CD4-positive, alpha-beta T cell treated with Interleukin-4 for 1 hour (primary cell): ENCODE results near the gene HERPUD2.
"Not testable (repeated sequence)": the region's sequence is repeated elsewhere in the genome, so short reads cannot be mapped to it uniquely, and the experiment has no call there.

ENCODE experiments used
- DNase-seq, 2 donors: peaks; one replicate each; pipeline ENCODE4 v3.0.0-alpha.2; 2020 to 2022

The HERPUD2 gene

GRCh38 chr7:35677582-35678356 lies 17.2 kb downstream of the HERPUD2 start:
- DNase-seq: no peak

DNA sequence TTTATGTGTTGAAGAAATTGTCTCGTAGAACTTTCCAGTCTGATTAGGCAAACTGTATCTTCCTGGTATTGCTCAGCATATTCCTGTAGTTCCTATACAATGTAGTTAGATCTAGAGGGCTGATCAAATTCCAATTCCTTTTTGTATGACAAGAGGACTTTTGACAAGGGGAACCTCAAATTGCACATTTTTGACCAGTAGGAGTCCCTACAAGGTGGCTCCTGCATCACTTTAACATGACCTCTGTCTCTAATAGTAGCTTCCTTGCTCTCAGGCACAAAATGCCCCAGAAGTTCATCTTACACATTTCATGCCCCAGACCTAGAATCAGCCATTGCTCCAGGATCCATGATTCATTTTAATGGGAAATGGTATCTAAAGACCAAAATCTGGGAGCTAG lies 18.7 kb downstream of the HERPUD2 start:
- no peak for DNase-seq

GRCh38 chr7:35670856-35671569 lies 23.9 kb downstream of the HERPUD2 start:
- no peak for DNase-seq

GRCh38 chr7:35660411-35660810 lies 34.5 kb downstream of the HERPUD2 start:
- not testable (repeated sequence) for DNase-seq

DNA sequence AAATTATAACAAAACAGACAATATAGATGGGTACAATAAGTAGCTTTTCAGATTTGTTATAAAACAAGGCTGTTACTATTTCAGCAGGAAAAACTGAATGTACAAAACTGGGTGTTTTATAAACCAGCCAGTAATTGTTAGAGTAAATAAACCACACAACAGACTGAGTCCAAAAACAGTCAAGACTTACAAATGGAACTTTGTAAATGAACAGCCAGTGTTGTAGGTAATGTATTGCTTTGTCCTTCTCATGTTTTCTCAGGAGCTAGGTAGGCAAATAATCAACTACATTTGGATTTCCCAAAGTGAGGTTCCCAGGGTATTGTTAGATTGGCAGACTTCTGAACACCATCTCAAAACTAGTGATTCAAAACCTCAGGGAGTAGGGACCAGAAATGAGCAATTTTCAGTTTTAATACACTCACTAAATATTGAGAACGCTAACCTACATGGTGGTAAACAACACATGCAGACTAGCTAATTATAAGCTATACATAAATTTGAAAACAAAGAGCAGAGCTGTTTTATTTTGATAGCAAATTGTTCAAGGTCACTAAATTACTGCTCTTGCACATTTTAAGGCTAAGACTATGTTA lies 36.2 kb downstream of the HERPUD2 start:
- no peak for DNase-seq

DNA sequence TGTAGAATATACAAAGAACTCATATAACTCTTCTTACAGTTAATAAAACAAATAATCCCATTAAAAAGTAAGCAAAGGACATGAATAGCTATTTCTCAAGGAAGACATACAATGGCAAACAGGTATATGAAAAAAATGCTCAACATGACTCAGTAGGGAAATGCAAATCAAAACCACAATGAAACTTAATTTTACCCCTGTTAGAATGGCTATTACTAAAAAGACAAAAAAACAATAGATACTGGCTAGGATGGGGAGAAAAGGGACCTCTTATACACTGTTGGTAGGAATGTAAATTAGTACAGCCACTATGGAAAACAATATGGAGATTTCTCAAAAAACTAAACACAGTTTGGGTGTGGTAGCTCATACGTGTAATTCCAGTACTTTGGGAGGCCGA lies 37.8 kb downstream of the HERPUD2 start:
- no peak for DNase-seq

DNA sequence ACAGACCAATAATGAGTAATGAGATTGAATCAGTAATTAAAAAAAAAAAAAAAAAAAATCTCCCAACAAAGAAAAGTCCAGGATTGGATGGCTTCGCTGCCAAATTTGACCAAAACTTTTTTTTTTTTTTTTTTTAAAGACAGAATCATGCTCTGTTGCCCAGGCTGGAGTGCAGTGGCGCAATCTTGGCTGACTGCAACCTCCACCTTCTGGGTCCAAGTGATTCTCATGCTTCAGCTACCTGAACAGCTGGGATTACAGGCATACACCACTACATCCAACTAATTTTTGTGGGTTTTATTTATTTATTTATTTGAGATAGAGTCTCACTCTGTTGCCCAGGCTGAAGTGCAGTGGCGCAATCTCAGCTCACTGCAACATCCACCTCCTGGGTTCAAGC lies 40.4 kb downstream of the HERPUD2 start:
- not testable (repeated sequence) for DNase-seq

DNA sequence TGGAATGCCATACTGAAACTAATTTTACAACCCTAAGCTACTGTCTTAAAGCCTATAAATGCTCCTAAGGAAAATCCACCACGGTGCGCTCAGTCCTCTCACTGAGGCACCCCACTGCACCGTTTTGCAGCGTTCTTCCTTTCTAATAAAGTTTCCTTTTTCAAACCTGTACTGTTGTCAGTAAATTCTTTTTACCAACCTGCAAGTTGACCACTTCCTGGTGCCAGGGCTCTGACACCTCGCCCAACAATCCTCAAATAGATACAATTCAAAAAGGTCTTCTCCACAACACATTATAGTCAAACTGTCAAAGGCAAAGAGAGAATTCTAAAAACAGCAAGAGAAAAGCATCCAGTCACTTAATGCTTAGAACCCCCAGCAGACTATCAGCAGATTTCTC lies 42.8 kb downstream of the HERPUD2 start:
- peak; percentile 14 to 41 for DNase-seq

- no peak for DNase-seq
Observed at GRCh38 chr7:35650751-35651150, 44.2 kb downstream of the HERPUD2 start.

- no peak for DNase-seq
Observed at GRCh38 chr7:35649711-35650110, 45.2 kb downstream of the HERPUD2 start.

GRCh38 chr7:35648367-35648766 lies 46.6 kb downstream of the HERPUD2 start:
- DNase-seq: no peak

DNA sequence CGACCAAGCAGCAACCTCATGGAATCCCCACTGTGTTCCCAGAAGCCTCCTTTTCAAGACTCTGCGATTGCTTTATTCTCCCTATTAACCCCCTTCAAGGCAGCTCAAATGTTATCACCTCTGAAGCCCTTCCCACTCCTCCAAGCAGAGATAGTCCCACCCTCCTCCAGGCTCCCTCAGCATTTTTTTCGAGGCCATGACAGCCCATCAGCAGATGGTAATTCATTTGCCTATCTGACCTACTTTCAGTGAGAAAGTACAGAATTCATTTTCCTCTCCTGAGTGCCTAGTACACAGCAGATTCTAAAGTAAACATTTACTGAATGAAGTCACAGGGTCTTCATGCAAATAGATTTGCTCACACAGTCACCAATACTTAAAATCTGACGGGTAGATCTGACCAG lies 47.8 kb downstream of the HERPUD2 start:
- no peak for DNase-seq

- DNase-seq: no peak
Observed at GRCh38 chr7:35646289-35647023, 48.5 kb downstream of the HERPUD2 start.

DNA sequence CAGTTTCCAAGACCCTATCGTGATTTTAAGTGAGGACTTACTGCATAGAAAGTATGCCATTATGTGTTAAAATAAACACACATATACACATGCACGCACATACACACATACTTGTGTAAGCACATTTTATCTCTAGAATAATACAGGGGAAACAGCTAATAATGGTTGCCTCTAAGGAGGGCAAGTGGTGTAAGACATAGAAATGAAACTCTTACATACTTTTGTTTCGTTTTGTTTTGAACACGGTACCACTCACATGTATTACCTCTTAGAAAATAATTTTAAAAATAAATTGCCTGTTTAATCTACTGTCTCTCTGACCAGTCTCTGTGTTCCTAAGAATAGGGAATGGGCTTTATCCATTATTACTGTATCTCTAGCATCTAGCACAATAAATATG lies 49.2 kb downstream of the HERPUD2 start:
- no peak for DNase-seq

- no peak for DNase-seq
Observed at GRCh38 chr7:35630024-35630972, 64.6 kb downstream of the HERPUD2 start.

GRCh38 chr7:35624299-35625186 lies 70.4 kb downstream of the HERPUD2 start:
- peak; percentile 38 to 54 for DNase-seq

DNA sequence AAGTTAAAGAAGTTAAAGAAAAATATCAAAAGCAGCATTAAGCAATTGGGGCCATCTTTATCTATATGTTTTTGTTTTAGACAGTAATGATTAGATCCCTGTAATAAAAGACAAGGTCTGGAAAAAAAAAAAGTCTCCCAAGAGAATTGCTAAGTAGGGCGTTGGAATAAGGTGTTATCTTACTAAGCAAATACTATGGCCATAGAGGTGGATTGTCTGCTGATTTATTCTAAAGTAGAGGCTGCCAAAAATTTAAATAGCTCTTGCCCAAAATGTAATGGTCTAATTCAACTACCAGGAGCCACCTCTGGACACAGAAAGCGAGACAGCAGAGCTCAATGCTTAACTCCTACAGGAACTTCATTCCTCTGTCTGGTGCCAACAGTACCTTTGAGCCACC lies 71.6 kb downstream of the HERPUD2 start:
- DNase-seq: no peak

- DNase-seq: no peak
Observed at GRCh38 chr7:35619863-35620262, 75.1 kb downstream of the HERPUD2 start.

DNA sequence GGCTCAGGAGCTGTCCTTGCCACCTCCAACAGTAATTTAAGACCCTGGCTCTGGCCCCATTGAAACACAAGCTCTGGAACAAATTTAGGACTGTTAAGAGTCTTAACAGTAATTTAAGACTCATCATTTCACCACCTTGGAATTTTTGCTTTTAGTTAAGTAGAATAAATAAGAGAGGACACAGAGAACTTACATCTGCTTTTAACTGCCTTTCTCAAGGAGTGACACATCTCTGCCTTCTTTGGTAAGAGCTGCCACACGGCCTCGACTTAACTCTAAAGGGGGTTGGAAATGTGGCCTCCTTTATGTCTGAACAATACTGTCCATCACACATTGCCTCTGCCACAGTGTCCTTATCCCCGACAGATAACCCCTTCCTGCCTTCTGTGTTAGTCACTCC lies 77.9 kb downstream of the HERPUD2 start:
- no peak for DNase-seq

DNA sequence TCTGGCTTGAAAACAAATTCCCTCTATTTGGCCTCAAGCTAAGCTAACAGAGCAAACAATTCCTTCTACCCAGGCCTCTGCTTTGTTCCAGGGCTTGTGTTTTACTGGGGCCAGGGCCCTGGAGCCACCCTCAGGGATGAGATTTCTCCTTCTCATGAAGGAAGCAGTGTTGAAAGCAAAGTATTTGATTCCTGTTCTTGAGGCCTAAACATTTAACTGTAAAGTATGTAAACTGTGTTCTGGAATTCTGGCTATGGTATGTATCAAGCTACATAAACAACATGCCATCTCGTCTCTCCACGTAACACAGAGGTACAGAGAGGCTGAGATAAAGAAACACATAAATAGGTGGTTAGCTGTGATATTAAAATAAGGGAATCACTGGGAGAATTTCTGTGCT lies 81.8 kb downstream of the HERPUD2 start:
- DNase-seq: no peak

DNA sequence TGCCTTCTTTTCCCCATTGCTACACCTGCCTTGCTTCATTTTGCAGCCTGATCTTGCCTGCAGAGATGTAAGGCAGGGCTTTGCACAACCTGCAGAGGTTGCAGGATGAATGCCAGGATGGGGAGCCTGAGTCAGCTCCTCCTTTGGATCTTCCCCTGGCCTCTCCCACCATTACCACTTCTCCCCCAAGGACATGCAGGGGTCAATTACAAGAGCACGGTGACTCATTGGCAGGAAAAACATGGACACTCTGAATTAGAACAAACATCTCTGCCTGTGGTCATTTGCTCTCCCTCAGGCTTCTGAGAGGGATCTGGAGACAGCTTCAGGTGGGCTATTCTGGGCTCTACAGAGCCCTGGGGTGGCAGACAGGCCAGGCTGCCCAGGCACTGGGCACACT lies 89.2 kb downstream of the HERPUD2 start:
- no peak for DNase-seq
